OCI-M1 (cell line): ENCODE results near the gene SUFU.

Source experiments
- DNase-seq: peaks from one replicate; lab custom pipeline; 2025; lab: John Stamatoyannopoulos, UW

The SUFU gene

GRCh38 chr10:102673819-102674511 is 170.2 kb downstream of the SUFU start:
- peak; percentile 98 for DNase-seq

- DNase-seq = peak; percentile 82
Measured at GRCh38 chr10:102674566-102674965, 170.8 kb downstream of the SUFU start.

GRCh38 chr10:102675011-102675665 is 171.4 kb downstream of the SUFU start:
- peak; percentile 40 for DNase-seq

GRCh38 chr10:102675666-102676533 is 172.1 kb downstream of the SUFU start:
- peak; percentile 95 for DNase-seq

DNA sequence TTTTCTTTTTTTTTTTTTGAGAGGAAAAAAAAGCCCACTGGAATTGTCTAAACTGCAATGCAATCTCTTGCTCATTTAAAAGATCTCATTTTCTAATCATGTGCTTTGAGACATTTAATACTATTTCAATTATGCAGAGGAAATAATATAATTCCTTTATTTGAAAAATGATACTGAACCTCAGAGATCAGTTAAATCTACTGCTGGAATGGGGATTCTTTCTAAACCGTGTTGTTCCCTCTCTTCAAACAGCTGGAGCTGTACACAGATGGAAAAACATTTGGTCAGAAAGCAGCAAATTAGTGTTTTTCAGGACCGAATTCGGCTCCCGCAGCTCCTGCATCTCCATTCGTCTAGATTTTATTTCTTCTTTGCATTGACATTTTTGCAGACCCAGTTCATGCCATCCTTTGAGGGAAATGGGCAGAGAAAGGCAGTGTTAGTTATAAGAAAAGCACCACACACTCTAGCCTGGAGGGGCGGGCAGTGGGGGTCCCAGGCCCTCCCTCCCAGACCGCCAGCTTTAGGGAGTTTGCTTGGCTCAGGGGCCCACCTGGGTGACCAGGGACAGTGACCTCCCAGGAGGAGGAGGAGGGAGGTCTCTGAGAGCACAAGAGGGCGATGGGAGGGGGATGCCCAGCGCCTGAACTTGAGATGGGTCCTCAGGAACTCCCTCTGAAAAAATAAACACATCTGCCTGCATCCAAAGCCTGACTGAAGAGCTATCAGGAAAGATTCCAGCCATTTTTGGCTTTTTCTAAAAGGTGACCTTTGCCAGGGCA is 173.0 kb downstream of the SUFU start:
- DNase-seq = no peak

DNA sequence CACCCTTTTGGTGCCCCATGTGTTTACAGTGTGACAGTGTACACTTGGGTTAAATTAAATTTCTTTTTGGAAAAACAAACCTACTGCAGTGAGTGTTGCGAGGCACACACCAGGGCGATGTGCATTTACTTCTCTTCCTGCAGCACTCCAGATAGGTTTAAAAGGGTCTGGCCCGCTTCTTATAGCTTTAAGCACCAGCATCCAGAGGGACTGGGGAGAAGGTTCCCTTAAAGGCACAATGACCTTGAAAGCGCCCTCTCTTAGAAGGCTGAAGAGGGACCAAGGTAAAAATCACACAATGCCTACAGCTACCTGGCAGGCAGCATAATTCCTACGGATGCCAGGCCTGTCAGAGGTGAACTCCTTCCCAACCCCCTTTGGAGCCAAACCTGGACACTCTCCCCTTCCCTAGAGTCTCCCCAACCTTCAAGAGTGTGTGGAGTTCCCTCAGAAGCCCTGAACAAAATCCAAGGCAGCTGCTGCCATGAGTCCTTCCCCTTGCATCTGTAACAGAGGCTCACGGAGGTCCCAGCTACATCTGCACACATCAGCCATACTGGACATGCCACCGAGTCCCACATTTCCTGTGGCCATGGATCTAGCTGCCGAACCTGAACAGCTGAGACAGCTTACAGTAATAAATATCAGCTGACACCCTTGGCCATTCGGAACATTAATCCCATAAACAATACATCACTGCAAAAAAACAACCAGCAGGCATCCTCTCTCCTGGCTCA is 173.7 kb downstream of the SUFU start:
- DNase-seq = no peak

DNA sequence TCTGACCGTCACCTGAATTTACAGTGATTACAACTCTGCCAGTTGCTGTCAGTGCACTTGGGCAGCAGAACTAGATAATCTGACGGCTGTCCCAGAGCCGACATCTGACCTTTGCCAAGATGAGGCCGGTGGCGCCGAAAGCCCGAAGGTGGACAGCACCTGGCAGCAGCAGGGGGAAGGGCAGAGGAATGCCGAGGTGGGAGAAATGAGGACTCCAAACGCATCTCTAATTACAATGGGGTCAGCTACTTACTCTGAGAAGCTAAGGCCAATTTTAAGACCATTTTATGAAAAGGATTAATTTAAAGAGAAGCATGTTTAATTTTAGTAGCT is 174.3 kb downstream of the SUFU start:
- no peak for DNase-seq

DNA sequence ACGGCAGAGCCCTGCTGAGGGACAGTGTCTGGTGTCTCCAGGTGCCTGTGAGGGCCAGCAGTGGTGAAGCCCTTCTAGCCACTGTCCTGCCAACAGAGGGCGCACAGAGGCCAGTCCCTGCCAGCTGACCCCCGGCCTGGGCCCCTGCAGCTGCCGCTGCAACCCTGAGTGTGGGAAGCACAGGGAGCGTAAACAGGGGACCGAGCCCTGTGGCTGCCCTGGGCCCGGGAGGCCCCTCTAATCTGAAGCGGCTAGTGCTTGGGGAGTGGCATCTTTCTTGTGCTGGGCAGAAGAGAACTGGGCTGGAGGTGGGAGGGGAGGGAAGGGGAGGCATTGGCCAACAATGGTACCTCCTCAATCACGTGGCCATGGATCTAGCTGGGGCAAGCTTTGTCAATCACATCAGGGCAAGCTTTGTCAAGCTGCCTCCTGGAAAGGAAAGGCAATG is 175.1 kb downstream of the SUFU start:
- DNase-seq = peak; percentile 90

GRCh38 chr10:102679596-102679995 is 175.8 kb downstream of the SUFU start:
- no peak for DNase-seq

GRCh38 chr10:102681696-102682095 is 177.9 kb downstream of the SUFU start:
- DNase-seq = no peak

GRCh38 chr10:102682416-102682815 is 178.6 kb downstream of the SUFU start:
- no peak for DNase-seq

- no peak for DNase-seq
Measured at GRCh38 chr10:102682981-102683380, 179.2 kb downstream of the SUFU start.
